Activated naive CD8-positive, alpha-beta T cell treated with anti-CD3 and anti-CD28 coated beads for 36 hours (primary cell): ENCODE results near the gene FBLIM1. TPM values are rescaled to one million over a fixed set of nuclear protein-coding genes. Genes with fewer than 3 reads are reported as not detected.
"Not testable (repeated sequence)": the region's sequence is repeated elsewhere in the genome, so short reads cannot be mapped to it uniquely, and the experiment has no call there.

Source experiments
- DNase-seq: peaks from one replicate; pipeline ENCODE4 v3.0.0; 2021
- H3K27ac Mint-ChIP-seq: one replicate; pipeline ENCODE4 v1.8.0; 2022; ENCODE audit warnings: mild to moderate bottlenecking, moderate library complexity, mixed read lengths
- H3K27me3 Mint-ChIP-seq: one replicate; pipeline ENCODE4 v1.8.0; 2022; ENCODE audit warnings: mild to moderate bottlenecking, mixed read lengths
- H3K36me3 Mint-ChIP-seq: one replicate; pipeline ENCODE4 v1.8.0; 2021; ENCODE audit warnings: mild to moderate bottlenecking, mixed read lengths
- H3K4me1 Mint-ChIP-seq: one replicate; pipeline ENCODE4 v1.8.0; 2021; ENCODE audit warnings: mixed read lengths
- H3K4me3 Mint-ChIP-seq: one replicate; pipeline ENCODE4 v1.8.0; 2022; ENCODE audit warnings: mild to moderate bottlenecking, moderate library complexity, mixed read lengths
- H3K9me3 Mint-ChIP-seq: one replicate; pipeline ENCODE4 v1.8.0; 2022; ENCODE audit warnings: mixed read lengths
- total RNA-seq, 2 experiments: library from RNA; stranded (reverse); gene quantifications; one replicate each; pipeline ENCODE4 v1.2.3, GENCODE V29; 2021

Gene FBLIM1
- total RNA-seq, 2 experiments from 2014 or later = not detected

GRCh38 chr1:15799928-15800835, 41.6 kb downstream of the FBLIM1 start:
- H3K27ac Mint-ChIP-seq = no peak overlapping the region
- no peaks in the 10 kb centered on the region for H3K9me3 Mint-ChIP-seq
- H3K36me3 Mint-ChIP-seq = no peaks in the 10 kb centered on the region
- no peak for DNase-seq
- peaks cover 5% of the 10 kb centered on the region for H3K4me1 Mint-ChIP-seq
- H3K4me3 Mint-ChIP-seq = no peak overlapping the region
- H3K27me3 Mint-ChIP-seq = peaks cover 14% of the 10 kb centered on the region

DNA sequence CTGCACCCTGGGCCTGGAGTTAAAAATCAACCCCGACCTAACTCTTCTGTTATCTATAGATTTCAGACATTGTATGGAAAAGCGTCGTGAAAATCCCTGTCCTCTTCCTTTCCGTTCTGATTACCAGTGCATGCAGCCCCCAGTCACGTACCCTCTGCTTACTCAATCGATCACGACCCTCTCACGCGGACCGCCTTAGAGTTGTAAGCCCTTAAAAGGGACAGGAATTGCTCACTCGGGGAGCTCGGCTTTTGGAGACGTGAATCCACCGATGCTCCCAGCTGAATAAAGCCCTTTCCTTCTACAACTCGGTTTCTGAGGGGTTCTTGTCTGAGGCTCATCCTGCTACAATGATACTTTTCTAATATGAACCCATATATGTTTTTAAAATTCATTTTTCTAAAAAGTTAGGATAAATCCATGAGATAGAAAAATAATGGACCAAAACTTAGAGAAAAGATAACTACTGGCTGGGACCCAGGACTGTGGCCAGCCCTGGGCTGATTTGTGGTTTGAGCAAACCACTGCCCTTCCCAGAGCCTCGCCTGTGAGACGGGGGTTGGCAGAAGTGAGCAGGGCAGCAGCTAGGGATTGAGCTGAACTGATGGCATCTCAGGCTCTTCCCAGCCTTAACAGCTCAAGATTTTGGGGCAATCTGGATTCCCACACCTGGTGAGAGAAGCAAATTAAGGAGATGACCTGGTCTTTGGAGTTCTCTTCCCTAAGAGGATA, 43.8 kb downstream of the FBLIM1 start:
- Mint-ChIP-seq H3K4me3 (no peak overlapping the region), H3K9me3 (no peaks in the 10 kb centered on the region), H3K36me3 (no peaks in the 10 kb centered on the region), H3K4me1 (peaks cover 3% of the 10 kb centered on the region), H3K27me3 (peaks cover 14% of the 10 kb centered on the region), H3K27ac (no peak overlapping the region)
- DNase-seq = no peak

GRCh38 chr1:15803380-15803779, 44.8 kb downstream of the FBLIM1 start:
- H3K27me3 Mint-ChIP-seq = peaks cover 14% of the 10 kb centered on the region
- H3K4me3 Mint-ChIP-seq = no peak overlapping the region
- no peaks in the 10 kb centered on the region for H3K36me3 Mint-ChIP-seq
- DNase-seq = peak; percentile 11
- peaks cover 3% of the 10 kb centered on the region for H3K4me1 Mint-ChIP-seq
- H3K27ac Mint-ChIP-seq = no peak overlapping the region
- H3K9me3 Mint-ChIP-seq = no peaks in the 10 kb centered on the region

- Mint-ChIP-seq H3K27ac (no peak overlapping the region), H3K4me3 (no peak overlapping the region), H3K27me3 (peaks cover 14% of the 10 kb centered on the region), H3K36me3 (no peaks in the 10 kb centered on the region), H3K9me3 (no peaks in the 10 kb centered on the region), H3K4me1 (peaks cover 3% of the 10 kb centered on the region)
- no peak for DNase-seq
Observed at GRCh38 chr1:15804060-15804459, 45.5 kb downstream of the FBLIM1 start.

- no peaks in the 10 kb centered on the region for H3K36me3 Mint-ChIP-seq
- peaks cover 6% of the 10 kb centered on the region for H3K27me3 Mint-ChIP-seq
- H3K4me3 Mint-ChIP-seq = no peak overlapping the region
- H3K9me3 Mint-ChIP-seq = no peaks in the 10 kb centered on the region
- no peak overlapping the region for H3K27ac Mint-ChIP-seq
- no peak for DNase-seq
- no peaks in the 10 kb centered on the region for H3K4me1 Mint-ChIP-seq
Observed at GRCh38 chr1:15807121-15807520, 48.5 kb downstream of the FBLIM1 start.

DNA sequence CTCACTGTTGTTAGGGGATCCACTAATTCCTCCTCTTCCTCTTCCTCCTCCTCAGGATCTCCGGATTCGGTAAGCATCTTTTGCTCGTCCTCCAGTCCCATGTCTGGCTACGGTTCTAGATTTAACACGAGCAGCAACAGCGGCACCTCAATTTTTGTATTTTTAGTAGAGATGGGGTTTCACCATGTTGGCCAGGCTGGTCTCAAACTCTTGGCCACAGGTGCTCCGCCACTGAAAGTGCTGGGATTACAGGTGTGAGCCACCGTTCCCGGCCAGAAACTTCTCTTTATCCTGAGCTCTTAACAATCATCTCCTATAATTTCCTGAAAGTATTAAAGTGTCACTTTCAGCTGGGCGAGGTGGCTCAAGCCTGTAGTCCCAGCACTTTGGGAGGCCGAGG, 49.0 kb downstream of the FBLIM1 start, which contains the start of gene UQCRHL:
TSS of gene UQCRHL (minus strand) at position 101 of the 400 bp plus-strand sequence. CDS start at position 101, 0 bp downstream.
- H3K36me3 Mint-ChIP-seq, H3K4me1 Mint-ChIP-seq, H3K27ac Mint-ChIP-seq, H3K9me3 Mint-ChIP-seq, H3K4me3 Mint-ChIP-seq, DNase-seq, H3K27me3 Mint-ChIP-seq: not testable (repeated sequence)

GRCh38 chr1:15808955-15809354, 50.4 kb downstream of the FBLIM1 start:
- Mint-ChIP-seq H3K4me1 (no peaks in the 10 kb centered on the region), H3K4me3 (no peak overlapping the region), H3K27ac (no peak overlapping the region), H3K9me3 (no peaks in the 10 kb centered on the region), H3K27me3 (no peaks in the 10 kb centered on the region), H3K36me3 (no peaks in the 10 kb centered on the region)
- DNase-seq = no peak

DNA sequence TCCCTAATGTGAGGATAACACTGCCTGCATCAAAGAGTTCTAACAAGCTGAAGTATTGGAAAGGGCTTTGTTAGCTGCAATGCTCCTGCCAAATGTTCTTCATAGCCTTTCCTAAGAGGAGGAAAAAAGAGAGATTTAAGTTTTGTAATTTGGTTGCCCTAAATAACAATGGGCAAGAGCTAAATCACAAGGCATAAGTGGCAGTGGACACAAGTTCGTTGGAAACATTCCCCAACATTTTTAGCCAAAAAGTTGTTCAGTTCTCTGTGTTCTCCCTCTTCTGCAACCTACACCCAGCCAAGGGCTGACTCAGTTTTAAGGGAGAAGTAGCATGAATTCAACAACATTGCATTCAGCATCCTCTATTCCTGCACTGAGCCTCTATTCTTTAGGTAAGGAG, 51.5 kb downstream of the FBLIM1 start:
- Mint-ChIP-seq H3K9me3 (no peaks in the 10 kb centered on the region), H3K36me3 (no peaks in the 10 kb centered on the region), H3K27ac (no peak overlapping the region), H3K4me3 (no peak overlapping the region), H3K4me1 (no peaks in the 10 kb centered on the region), H3K27me3 (no peaks in the 10 kb centered on the region)
- no peak for DNase-seq

DNA sequence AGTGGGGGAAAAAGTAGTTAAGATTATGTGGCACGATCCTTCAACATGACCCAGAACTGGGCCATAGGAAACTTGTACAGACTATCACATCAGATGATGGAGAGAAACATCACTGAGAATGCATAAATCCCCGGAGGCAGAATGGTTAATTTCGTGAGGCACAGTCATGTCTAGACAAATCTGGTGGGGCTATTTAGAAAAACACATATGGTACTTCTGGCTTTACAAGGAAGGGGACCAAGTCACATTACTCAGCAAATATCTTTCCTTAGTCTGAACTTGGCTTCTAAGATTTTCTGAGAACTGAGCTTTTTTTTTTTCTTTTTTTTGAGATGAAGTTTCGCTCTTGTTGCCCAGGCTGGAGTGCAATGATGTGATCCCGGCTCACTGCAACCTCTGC, 58.1 kb downstream of the FBLIM1 start:
- no peak for DNase-seq
- Mint-ChIP-seq H3K27me3 (no peaks in the 10 kb centered on the region), H3K4me1 (peaks cover 5% of the 10 kb centered on the region), H3K4me3 (no peak overlapping the region), H3K36me3 (no peaks in the 10 kb centered on the region), H3K27ac (no peak overlapping the region), H3K9me3 (no peaks in the 10 kb centered on the region)

DNA sequence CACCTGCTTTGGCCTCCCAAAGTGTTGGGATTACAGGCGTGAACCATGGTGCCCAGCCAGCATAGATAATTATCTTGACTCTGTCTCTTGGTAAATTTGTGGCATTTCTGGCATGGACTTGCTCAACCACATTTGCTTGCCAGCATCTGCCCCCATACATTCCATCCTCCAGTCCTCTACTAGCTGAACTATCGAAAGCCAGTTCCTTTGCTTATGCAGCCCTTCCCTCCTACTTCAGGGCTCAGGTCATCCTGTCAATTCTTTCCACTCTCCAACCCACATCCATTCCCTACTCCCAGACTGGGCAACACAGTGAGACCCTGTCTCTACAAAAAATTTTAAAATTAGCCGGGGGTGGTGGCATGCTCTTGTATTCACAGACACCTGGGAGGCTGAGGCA, 61.9 kb downstream of the FBLIM1 start:
- no peaks in the 10 kb centered on the region for H3K27me3 Mint-ChIP-seq
- peaks cover 3% of the 10 kb centered on the region for H3K4me1 Mint-ChIP-seq
- no peak overlapping the region for H3K4me3 Mint-ChIP-seq
- DNase-seq = no peak
- no peaks in the 10 kb centered on the region for H3K9me3 Mint-ChIP-seq
- H3K27ac Mint-ChIP-seq = no peak overlapping the region
- H3K36me3 Mint-ChIP-seq = no peaks in the 10 kb centered on the region

DNA sequence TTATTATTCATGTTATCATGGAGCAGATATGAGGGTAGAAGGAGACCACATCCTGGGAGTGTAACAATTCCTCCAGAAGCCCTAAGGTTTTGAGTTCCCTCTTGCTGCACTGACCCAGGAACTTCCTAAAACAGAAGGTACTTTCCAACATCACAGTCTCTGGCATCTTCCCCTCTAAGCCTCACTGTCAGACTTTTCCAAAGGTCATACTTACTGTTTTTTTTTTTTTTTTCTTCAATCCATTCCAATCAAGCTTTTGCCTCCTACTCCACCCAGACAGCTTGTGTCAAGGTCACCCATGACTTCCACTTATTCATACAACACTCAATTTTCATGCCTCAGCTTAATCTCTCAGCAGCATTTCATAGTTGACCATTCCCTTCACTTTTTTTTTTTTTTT, 67.2 kb downstream of the FBLIM1 start:
- no peak for DNase-seq
- H3K9me3 Mint-ChIP-seq = no peaks in the 10 kb centered on the region

GRCh38 chr1:15826810-15827507, 68.4 kb downstream of the FBLIM1 start:
- Mint-ChIP-seq H3K27ac (no peak overlapping the region), H3K9me3 (no peaks in the 10 kb centered on the region), H3K4me1 (peaks cover 9% of the 10 kb centered on the region), H3K4me3 (no peak overlapping the region), H3K27me3 (no peaks in the 10 kb centered on the region), H3K36me3 (peaks cover 4% of the 10 kb centered on the region)
- no peak for DNase-seq

More for the DNA sequence above, 67.2 kb downstream of the FBLIM1 start:
- Mint-ChIP-seq H3K27me3 (no peaks in the 10 kb centered on the region), H3K4me1 (peaks cover 5% of the 10 kb centered on the region), H3K4me3 (no peak overlapping the region), H3K27ac (no peak overlapping the region), H3K36me3 (no peaks in the 10 kb centered on the region)

GRCh38 chr1:15827567-15827966, 69.0 kb downstream of the FBLIM1 start:
- not testable (repeated sequence) for H3K27ac Mint-ChIP-seq, H3K9me3 Mint-ChIP-seq, H3K4me1 Mint-ChIP-seq, DNase-seq, H3K36me3 Mint-ChIP-seq, H3K4me3 Mint-ChIP-seq, H3K27me3 Mint-ChIP-seq

- not testable (repeated sequence) for H3K4me3 Mint-ChIP-seq, DNase-seq, H3K36me3 Mint-ChIP-seq, H3K27ac Mint-ChIP-seq, H3K27me3 Mint-ChIP-seq, H3K9me3 Mint-ChIP-seq
- peaks cover 19% of the 10 kb centered on the region for H3K4me1 Mint-ChIP-seq
Observed at GRCh38 chr1:15828931-15829330, 70.3 kb downstream of the FBLIM1 start.

GRCh38 chr1:15830258-15830657, 71.7 kb downstream of the FBLIM1 start:
- peaks cover 7% of the 10 kb centered on the region for H3K36me3 Mint-ChIP-seq
- H3K27ac Mint-ChIP-seq = no peak overlapping the region
- no peaks in the 10 kb centered on the region for H3K9me3 Mint-ChIP-seq

More at GRCh38 chr1:15830258-15830657, 71.7 kb downstream of the FBLIM1 start:
- Mint-ChIP-seq H3K4me1 (peaks cover 20% of the 10 kb centered on the region), H3K27me3 (no peaks in the 10 kb centered on the region), H3K4me3 (no peak overlapping the region)
- DNase-seq = no peak
